ENCODE results near the gene TRRAP. TPM values are rescaled to one million over a fixed set of nuclear protein-coding genes. Genes with fewer than 3 reads are reported as not detected.

TRRAP gene
- total RNA-seq, 2 donors from 2014 or later, result 21.1 to 25.2 TPM

DNA sequence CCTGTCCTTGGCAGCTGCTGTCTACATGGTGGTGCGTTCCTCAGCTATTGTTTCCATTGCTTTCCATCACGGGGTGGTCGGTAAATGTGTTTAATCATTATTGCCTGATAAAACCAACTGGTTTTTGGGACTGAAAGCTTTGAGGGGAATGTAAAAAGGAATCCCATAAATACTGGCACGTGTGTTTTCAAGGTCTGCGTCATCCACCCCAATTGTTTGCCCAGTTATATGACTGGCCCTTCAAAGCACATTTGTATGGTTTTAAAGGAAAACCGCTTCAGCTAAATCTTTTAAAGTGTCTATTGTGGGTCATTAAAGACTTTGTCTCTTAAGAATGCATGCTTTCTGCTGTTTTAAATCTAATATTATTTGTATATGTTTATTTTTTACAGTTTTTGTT lies 65.0 kb downstream of the TRRAP start:
- Histone ChIP-seq H3K4me1 (no peaks in the 10 kb centered on the region), H3K4me3 (no peak overlapping the region), H3K27ac (no peak overlapping the region), H3K36me3 (replicated peaks in 1 of 2; ENCODE audit: insufficient read depth in 1 of 2, low read depth in 2 of 2) (peaks cover 7 to 29% of the 10 kb centered on the region in 2 donors), H3K9me3 (no peaks in the 10 kb centered on the region), H3K27me3 (no peaks in the 10 kb centered on the region)
- ATAC-seq (no peak), DNase-seq (no peak)
- intact Hi-C loops (cut with DNase I), result no loop called here
- WGBS, 2 donors, result 71% methylated on average over 6 of the region's 6 CpGs
- no peak for TF ChIP-seq CTCF (IDR thresholded peaks at IDR 0.05)
- no peak for TF ChIP-seq POLR2A (IDR thresholded peaks at IDR 0.05)

- WGBS, 2 donors, result 83 to 90% methylated on average over 4 of the region's 4 CpGs
- Histone ChIP-seq H3K36me3 (replicated peaks in 1 of 2; ENCODE audit: insufficient read depth in 1 of 2, low read depth in 2 of 2) (peaks cover 8 to 30% of the 10 kb centered on the region in 2 donors), H3K4me3 (no peak overlapping the region), H3K27me3 (no peaks in the 10 kb centered on the region), H3K27ac (no peak overlapping the region), H3K9me3 (no peaks in the 10 kb centered on the region), H3K4me1 (no peaks in the 10 kb centered on the region)
- intact Hi-C loops (cut with DNase I), result no loop called here
- no peak for ATAC-seq
- TF ChIP-seq CTCF (IDR thresholded peaks at IDR 0.05), result no peak
- TF ChIP-seq POLR2A (IDR thresholded peaks at IDR 0.05), result no peak
- no peak for DNase-seq
Measured at GRCh38 chr7:98944386-98944785, 66.1 kb downstream of the TRRAP start.

DNA sequence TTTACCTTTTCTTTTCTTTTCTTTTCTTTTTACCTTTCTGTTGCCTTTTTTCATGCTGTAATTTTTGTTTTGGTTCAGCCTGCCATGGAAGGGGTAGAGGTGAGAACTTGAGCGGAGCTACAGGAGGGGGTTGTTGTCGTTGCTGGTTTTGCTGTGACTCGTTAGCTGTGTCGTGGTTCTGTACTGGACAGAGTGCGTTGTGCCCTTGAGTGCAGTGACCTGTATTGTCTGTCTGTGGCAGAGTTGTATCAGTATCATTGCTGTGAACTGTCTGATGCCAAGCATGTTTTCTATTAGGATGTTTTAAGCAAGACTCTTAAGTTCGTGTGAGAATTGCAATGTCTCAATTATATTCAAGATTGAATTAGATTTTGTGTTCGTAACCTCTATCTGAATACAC lies 67.5 kb downstream of the TRRAP start:
- Histone ChIP-seq H3K9me3 (no peaks in the 10 kb centered on the region), H3K36me3 (replicated peaks in 1 of 2; ENCODE audit: insufficient read depth in 1 of 2, low read depth in 2 of 2) (peaks cover 8 to 36% of the 10 kb centered on the region in 2 donors), H3K27me3 (no peaks in the 10 kb centered on the region), H3K4me1 (no peaks in the 10 kb centered on the region), H3K27ac (no peak overlapping the region), H3K4me3 (no peak overlapping the region)
- no peak for DNase-seq
- no peak for TF ChIP-seq CTCF (IDR thresholded peaks at IDR 0.05)
- TF ChIP-seq POLR2A (IDR thresholded peaks at IDR 0.05), result no peak
- intact Hi-C loops (cut with DNase I), result no loop called here
- ATAC-seq, result no peak
- WGBS, 2 donors, result 80 to 85% methylated on average over 7 of the region's 7 CpGs

GRCh38 chr7:98946389-98946788 lies 68.1 kb downstream of the TRRAP start:
- 88 to 92% methylated on average over 8 of the region's 8 CpGs for WGBS, 2 donors
- intact Hi-C loops (cut with DNase I), result no loop called here
- Histone ChIP-seq H3K27ac (no peak overlapping the region), H3K4me1 (no peaks in the 10 kb centered on the region), H3K4me3 (no peak overlapping the region), H3K9me3 (no peaks in the 10 kb centered on the region), H3K36me3 (replicated peaks in 1 of 2; ENCODE audit: insufficient read depth in 1 of 2, low read depth in 2 of 2) (peaks cover 8 to 37% of the 10 kb centered on the region in 2 donors), H3K27me3 (no peaks in the 10 kb centered on the region)
- ATAC-seq, result no peak
- TF ChIP-seq CTCF (IDR thresholded peaks at IDR 0.05), result no peak
- no peak for TF ChIP-seq POLR2A (IDR thresholded peaks at IDR 0.05)
- no peak for DNase-seq

DNA sequence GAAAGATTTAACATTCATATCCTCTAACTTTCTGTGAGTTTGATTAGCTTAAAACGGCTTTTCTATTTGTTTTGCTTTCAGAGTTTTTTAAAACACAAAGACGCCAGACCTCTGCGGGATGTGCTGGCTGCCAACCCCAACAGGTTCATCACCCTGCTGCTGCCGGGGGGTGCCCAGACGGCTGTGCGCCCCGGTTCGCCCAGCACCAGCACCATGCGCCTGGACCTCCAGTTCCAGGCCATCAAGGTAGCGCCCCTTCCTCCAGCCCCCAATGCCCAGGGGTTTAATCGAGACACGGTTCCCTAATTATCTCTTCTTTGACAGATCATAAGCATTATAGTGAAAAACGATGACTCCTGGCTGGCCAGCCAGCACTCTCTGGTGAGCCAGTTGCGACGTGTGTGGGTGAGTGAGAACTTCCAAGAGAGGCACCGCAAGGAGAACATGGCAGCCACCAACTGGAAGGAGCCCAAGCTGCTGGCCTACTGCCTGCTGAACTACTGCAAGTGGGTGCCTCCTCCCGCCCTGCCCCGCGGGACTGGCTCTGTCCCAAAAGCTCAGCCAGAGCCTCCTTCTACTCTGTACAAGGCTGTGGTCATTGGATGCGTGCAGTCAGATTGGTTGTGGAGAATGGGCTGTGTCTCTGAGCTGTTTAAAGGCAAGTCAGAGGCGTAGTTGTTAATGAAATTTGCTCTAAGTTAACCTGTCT lies 71.2 kb downstream of the TRRAP start:
- intact Hi-C loops (cut with DNase I), result no loop called here
- DNase-seq, result no peak
- WGBS, 2 donors, result 91 to 93% methylated on average over 19 to 21 of the region's 21 CpGs

More for the DNA sequence above, 71.2 kb downstream of the TRRAP start:
- Histone ChIP-seq H3K27me3 (no peaks in the 10 kb centered on the region), H3K4me3 (no peak overlapping the region), H3K27ac (no peak overlapping the region), H3K4me1 (no peaks in the 10 kb centered on the region), H3K36me3 (replicated peaks in 1 of 2; ENCODE audit: insufficient read depth in 1 of 2, low read depth in 2 of 2) (peaks cover 3 to 51% of the 10 kb centered on the region in 2 donors), H3K9me3 (no peaks in the 10 kb centered on the region)
- ATAC-seq, result no peak
- TF ChIP-seq POLR2A (IDR thresholded peaks at IDR 0.05) (no peak), CTCF (IDR thresholded peaks at IDR 0.05) (no peak)

Measured in body of pancreas (tissue), 4 donors.